ENCODE data around the gene C10orf143. TPM values are rescaled to one million over a fixed set of nuclear protein-coding genes. Genes with fewer than 3 reads are reported as not detected.
A peak's percentile ranks its signal among the peaks of the same experiment; 100 is the strongest.
"Not testable (repeated sequence)": the region's sequence is repeated elsewhere in the genome, so short reads cannot be mapped to it uniquely, and the experiment has no call there.

C10orf143 gene
- total RNA-seq, 2 donors from 2014 or later, result 2.1 to 2.3 TPM

- ATAC-seq; DNase-seq; intact Hi-C loops (cut with DNase I): not testable (repeated sequence)
These were observed 6.9 kb upstream of the C10orf143 start for GRCh38 chr10:130117535-130117934.

- intact Hi-C loops (cut with DNase I); DNase-seq: not testable (repeated sequence)
These were observed 6.3 kb upstream of the C10orf143 start for GRCh38 chr10:130116942-130117341.

GRCh38 chr10:130112821-130113220 lies 2.2 kb upstream of the C10orf143 start:
- no peak for DNase-seq
- intact Hi-C loops (cut with DNase I), result no loop called here

More at GRCh38 chr10:130116942-130117341, 6.3 kb upstream of the C10orf143 start:
- not testable (repeated sequence) for ATAC-seq

GRCh38 chr10:130111852-130112180 lies 1.2 kb upstream of the C10orf143 start:
- no peak for ATAC-seq

More at GRCh38 chr10:130112821-130113220, 2.2 kb upstream of the C10orf143 start:
- ATAC-seq, result no peak

GRCh38 chr10:130111113-130111851 lies 652 bp upstream of the C10orf143 start:
- DNase-seq (peak; percentile 98), ATAC-seq (peak; percentile 91 to 95)
- intact Hi-C loops (cut with DNase I), result loop anchor here in 1 of 2 donors (1.0 kb wide), 1 partner anchor 25 kb away; the partner anchor contains the start of gene GLRX3

More at GRCh38 chr10:130111852-130112180, 1.2 kb upstream of the C10orf143 start:
- no peak for DNase-seq
- intact Hi-C loops (cut with DNase I), result loop anchor here in 1 of 2 donors (1.0 kb wide), 1 partner anchor 24 kb away; the partner anchor contains the start of gene GLRX3

- DNase-seq (peak; percentile 73), ATAC-seq (peak; percentile 28 to 35)
- intact Hi-C loops (cut with DNase I), result no loop called here
These were observed 809 bp downstream of the C10orf143 start for GRCh38 chr10:130109796-130110245.

- no peak for DNase-seq
- intact Hi-C loops (cut with DNase I), result no loop called here
- no peak for ATAC-seq
These were observed 1.6 kb downstream of the C10orf143 start for GRCh38 chr10:130108934-130109604.

GRCh38 chr10:130108146-130108545 lies 2.5 kb downstream of the C10orf143 start:
- ATAC-seq; intact Hi-C loops (cut with DNase I); DNase-seq: not testable (repeated sequence)

GRCh38 chr10:130105724-130106123 lies 4.9 kb downstream of the C10orf143 start:
- ATAC-seq (no peak), DNase-seq (no peak)
- intact Hi-C loops (cut with DNase I), result no loop called here

GRCh38 chr10:130099344-130099743 lies 11.3 kb downstream of the C10orf143 start:
- ATAC-seq (no peak), DNase-seq (no peak)
- intact Hi-C loops (cut with DNase I), result no loop called here

- ATAC-seq; DNase-seq; intact Hi-C loops (cut with DNase I): not testable (repeated sequence)
These were observed 20.1 kb downstream of the C10orf143 start for GRCh38 chr10:130090565-130090964.

- DNase-seq, result no peak
- intact Hi-C loops (cut with DNase I), result no loop called here
- no peak for ATAC-seq
These were observed 30.2 kb downstream of the C10orf143 start for GRCh38 chr10:130080461-130080814.

GRCh38 chr10:130079614-130080460 lies 30.8 kb downstream of the C10orf143 start:
- intact Hi-C loops (cut with DNase I), result no loop called here
- ATAC-seq, result no peak

GRCh38 chr10:130078120-130078519 lies 32.5 kb downstream of the C10orf143 start:
- intact Hi-C loops (cut with DNase I), result no loop called here
- ATAC-seq, result no peak
- DNase-seq, result no peak

More at GRCh38 chr10:130079614-130080460, 30.8 kb downstream of the C10orf143 start:
- DNase-seq, result no peak

- ATAC-seq (no peak), DNase-seq (no peak)
- intact Hi-C loops (cut with DNase I), result no loop called here
These were observed 33.9 kb downstream of the C10orf143 start for GRCh38 chr10:130076681-130077080.

GRCh38 chr10:130074639-130075038 lies 36.0 kb downstream of the C10orf143 start:
- no peak for ATAC-seq
- no peak for DNase-seq
- intact Hi-C loops (cut with DNase I), result no loop called here

GRCh38 chr10:130073912-130074311 lies 36.7 kb downstream of the C10orf143 start:
- intact Hi-C loops (cut with DNase I), result no loop called here
- ATAC-seq, result no peak
- no peak for DNase-seq

GRCh38 chr10:130072247-130072646 lies 38.4 kb downstream of the C10orf143 start:
- ATAC-seq (no peak), DNase-seq (no peak)
- intact Hi-C loops (cut with DNase I), result no loop called here

GRCh38 chr10:130067893-130068292 lies 42.7 kb downstream of the C10orf143 start:
- intact Hi-C loops (cut with DNase I), result no loop called here
- ATAC-seq, result no peak
- no peak for DNase-seq
